HUES6 (cell line): ENCODE data around the gene LSP1.

ENCODE experiments used
- H3K27ac ChIP-seq: 2 replicates; pipeline ENCODE4 v1.7.0; 2013; ENCODE audit warnings: low read depth, mild to moderate bottlenecking, low read length, inconsistent platforms
- H3K27me3 ChIP-seq: 2 replicates; pipeline ENCODE4 v1.6.1; 2013; ENCODE audit warnings: low read length; ENCODE audit not compliant: control insufficient read depth, insufficient read depth
- H3K36me3 ChIP-seq: 2 replicates; pipeline ENCODE4 v1.6.1; 2013; ENCODE audit warnings: low read length; ENCODE audit not compliant: control insufficient read depth, insufficient read depth
- H3K4me1 ChIP-seq: 2 replicates; pipeline ENCODE4 v1.6.1; 2013; ENCODE audit warnings: low read length; ENCODE audit not compliant: control insufficient read depth, insufficient read depth
- H3K4me3 ChIP-seq: 2 replicates; pipeline ENCODE4 v1.5.1; 2013; ENCODE audit warnings: low read depth, low read length
- H3K9ac ChIP-seq: one replicate; pipeline ENCODE4 v1.6.1; 2013; ENCODE audit warnings: mild to moderate bottlenecking, low read length
- H3K9me3 ChIP-seq: 2 replicates; pipeline ENCODE4 v1.6.1; 2013; ENCODE audit warnings: low read depth, low read length; ENCODE audit not compliant: control insufficient read depth, insufficient read depth

LSP1 gene

DNA sequence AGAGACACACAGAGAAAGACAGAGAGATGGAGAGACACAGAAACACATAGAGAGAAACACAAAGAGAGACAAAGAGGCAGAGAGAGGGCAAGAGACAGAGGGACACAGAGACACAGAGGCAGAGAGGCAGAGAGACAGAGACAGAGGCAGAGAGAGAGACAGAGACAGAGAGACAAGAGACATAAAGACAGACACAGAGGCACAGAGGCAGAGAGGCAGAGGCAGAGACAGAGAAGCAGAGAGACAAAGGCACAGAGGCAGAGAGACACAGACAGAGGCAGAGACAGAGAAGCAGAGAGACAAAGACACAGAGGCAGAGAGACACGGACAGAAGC lies 7.8 kb upstream of the LSP1 start:
- Histone ChIP-seq H3K9ac (no peak overlapping the region), H3K27ac (no peak overlapping the region)

DNA sequence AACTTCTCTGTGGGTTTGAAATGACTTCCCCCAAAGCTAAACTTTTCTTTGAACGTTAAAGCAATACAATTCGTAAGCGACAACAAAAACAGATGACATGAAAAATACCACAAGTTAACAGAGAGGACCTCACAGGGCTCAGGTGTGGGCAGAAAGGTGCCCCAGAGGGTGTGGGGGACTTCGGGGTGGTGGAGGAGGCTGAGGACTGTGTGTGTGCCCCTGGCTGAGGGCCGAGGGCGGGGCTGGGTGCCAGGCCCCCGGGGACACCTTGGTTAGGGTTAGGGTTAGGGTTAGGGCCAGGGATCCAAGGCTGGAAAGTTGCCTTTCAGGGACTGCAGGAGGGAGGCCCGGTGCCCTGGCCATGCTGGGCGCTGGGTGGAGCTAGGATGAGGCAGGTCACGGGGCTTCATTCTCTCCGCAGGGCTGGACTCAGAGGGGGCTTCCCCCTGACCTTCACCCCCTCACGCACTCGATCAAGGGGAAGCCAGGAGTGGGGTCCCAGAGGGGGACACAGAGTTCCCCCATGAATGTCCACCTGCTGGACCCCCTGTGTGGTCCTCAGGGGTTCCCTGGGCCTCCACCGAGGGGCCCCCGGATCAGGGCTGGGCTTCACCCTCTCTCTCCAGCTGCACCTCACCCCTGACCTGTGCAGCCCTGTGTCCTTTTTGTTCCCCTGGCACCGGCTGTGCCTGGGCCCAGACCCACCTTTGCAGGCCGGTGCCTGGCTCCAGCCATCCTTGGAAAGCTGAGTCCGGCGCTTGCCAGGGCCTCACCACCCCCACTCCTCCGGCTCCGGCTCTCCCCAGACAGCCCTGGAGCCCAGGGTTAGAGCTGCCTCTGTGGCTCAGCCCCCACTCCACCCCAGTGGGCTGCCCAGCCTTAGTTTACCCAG lies 7.1 kb upstream of the LSP1 start:
- Histone ChIP-seq H3K4me3 (no peak overlapping the region), H3K9ac (no peak overlapping the region), H3K36me3 (no peaks in the 10 kb centered on the region), H3K9me3 (no peaks in the 10 kb centered on the region), H3K4me1 (no peaks in the 10 kb centered on the region; the same call in 1 of the 2 replicates), H3K27me3 (peaks cover 8% of the 10 kb centered on the region; the same call in 1 of the 2 replicates), H3K27ac (no peak overlapping the region)

More for the DNA sequence above, 7.8 kb upstream of the LSP1 start:
- H3K9me3 ChIP-seq, result no peaks in the 10 kb centered on the region
- H3K27me3 ChIP-seq, result peaks cover 8% of the 10 kb centered on the region; the same call in 1 of the 2 replicates
- H3K36me3 ChIP-seq, result no peaks in the 10 kb centered on the region
- no peak overlapping the region for H3K4me3 ChIP-seq
- H3K4me1 ChIP-seq, result no peaks in the 10 kb centered on the region

DNA sequence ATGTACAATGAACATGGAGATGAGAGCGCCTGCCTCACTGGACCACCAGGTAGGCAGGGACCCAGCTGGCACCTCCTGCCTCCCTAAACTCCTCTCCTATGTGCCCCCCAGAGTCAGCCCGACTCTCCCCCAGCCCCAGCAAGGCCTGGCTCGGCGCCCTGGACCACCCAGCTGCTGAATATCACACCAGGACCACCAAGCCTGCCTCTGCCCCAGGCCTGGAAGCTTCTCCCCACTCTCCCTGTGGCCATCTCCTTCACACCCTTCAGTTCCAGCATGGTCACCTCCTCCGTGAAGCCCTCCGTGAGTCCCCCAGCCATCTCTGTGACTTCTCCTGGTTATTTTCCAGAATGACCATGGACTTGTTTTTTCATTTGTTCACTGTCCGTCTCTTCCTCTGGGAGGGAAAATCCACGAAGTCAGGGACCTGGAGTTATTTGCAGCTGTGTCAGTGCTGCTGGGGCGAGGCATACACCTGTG lies 6.4 kb upstream of the LSP1 start:
- H3K36me3 ChIP-seq, result no peaks in the 10 kb centered on the region
- H3K4me3 ChIP-seq, result no peak overlapping the region
- peaks cover 8% of the 10 kb centered on the region; the same call in 1 of the 2 replicates for H3K27me3 ChIP-seq
- no peaks in the 10 kb centered on the region for H3K9me3 ChIP-seq
- H3K9ac ChIP-seq, result no peak overlapping the region
- H3K27ac ChIP-seq, result no peak overlapping the region
- H3K4me1 ChIP-seq, result no peaks in the 10 kb centered on the region; the same call in 1 of the 2 replicates

DNA sequence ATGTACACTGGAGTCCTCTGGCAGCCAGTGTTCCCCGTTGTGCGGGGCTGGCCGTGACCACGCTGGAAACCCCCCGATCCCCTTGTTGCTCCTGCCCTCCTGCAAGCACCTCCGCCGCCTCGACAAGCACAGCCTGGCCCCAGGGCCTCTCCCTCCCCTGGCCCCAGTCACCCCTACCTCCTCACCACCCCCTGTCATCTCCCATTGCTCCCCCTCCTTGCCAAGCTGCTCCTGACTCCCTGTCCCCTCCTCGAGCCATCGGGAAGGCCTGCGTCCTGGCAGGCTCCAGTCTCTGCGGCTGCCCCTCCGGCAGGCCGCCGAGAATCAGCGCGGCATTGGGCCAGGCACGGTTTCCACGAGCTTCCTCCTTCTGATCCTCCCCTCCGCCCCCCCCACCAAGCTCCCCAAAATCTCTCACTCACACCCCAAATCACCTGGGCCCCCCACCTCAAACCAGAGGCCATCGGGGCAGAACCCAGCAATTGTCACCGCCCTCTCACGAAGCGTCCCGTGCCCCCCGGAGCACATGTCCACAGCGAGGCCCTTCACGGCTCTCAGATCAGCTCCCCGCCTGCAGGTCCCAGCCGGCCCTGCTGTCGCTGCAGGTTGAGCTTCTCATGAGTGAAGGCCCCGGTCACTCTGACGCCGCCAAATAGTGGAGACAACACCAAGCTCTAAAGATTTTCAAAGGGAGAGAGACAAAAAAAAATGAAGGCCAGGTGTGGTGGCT lies 5.7 kb upstream of the LSP1 start:
- H3K27ac ChIP-seq, result no peak overlapping the region

DNA sequence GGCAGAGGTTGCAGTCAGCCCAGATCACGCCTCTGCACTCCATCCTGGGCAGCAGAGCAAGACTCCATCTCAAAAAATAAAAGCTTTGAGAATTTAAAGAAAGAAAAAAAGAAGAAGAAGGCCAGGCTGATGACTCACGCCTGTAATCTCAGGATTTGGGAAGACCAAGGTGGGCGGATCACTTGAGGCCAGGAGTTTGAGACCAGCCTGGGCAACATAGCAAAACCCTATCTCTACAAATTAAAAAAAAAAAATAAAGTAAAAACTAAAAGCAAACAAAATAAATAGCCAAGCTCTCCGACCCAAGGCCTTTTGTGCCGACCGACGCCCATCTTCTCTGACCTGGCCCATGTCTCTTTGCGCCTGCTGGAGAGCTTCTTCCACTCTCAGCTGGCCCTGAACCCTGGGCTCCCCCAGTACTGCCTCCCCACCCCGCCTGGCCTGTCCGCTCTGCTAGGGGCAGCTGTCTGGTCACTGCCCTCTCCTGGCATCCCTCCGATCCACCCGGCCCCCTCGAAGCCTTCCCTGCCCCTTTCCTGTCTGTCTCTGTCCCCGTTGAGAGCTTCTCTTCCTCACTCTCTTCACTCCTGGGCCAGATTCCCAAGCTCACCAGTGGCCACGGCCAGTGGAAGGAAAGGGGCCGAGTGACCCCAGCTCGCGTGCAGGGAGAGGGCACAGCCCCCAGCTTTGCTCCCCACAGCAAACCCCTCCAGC lies 4.8 kb upstream of the LSP1 start:
- H3K4me1 ChIP-seq, result no peaks in the 10 kb centered on the region; the same call in 1 of the 2 replicates

More for the DNA sequence above, 5.7 kb upstream of the LSP1 start:
- Histone ChIP-seq H3K4me1 (no peaks in the 10 kb centered on the region; the same call in 1 of the 2 replicates), H3K9ac (no peak overlapping the region), H3K27me3 (peaks cover 8% of the 10 kb centered on the region; the same call in 1 of the 2 replicates), H3K36me3 (no peaks in the 10 kb centered on the region), H3K4me3 (no peak overlapping the region), H3K9me3 (no peaks in the 10 kb centered on the region)

DNA sequence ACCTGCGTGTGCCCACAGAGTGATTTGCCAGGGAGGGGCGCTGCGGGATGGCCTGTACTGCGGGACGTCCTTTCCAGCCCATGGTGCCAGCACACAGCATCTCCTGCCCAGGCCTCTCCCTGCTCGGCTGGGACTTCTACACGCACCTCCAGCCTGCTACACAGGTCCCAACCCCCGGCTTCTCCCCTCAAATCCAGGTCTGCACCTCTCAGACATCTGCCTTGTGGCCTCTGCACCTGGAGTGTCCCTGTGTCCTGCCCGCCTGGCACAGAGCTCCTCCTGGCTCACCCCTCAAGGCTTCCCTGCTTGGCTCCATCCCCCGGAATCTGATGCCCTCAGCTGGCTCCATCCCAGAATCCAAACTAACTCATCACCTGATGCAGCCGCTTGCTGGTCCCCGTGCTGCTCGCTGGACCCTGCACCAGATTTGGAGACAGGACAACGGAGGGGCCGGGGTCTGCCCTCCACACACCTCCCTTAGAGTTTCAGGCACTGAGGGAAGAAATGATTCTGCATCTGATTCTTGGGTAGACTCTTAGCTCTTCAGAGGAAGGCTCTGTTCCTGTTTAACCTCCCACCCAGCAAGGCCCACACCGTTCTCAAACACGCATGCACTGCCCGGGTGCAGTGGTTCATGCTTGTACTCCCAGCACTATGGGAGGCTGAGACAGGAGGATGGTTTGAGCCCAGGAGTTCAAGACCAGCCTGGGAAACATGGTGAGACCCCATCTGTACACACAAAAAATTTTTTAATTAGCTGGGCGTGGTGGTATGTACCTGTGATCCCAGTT lies 4.0 kb upstream of the LSP1 start:
- no peak overlapping the region for H3K9ac ChIP-seq
- H3K9me3 ChIP-seq, result no peaks in the 10 kb centered on the region
- H3K36me3 ChIP-seq, result no peaks in the 10 kb centered on the region
- no peaks in the 10 kb centered on the region; the same call in 1 of the 2 replicates for H3K4me1 ChIP-seq
- no peak overlapping the region for H3K4me3 ChIP-seq
- peaks cover 8% of the 10 kb centered on the region; the same call in 1 of the 2 replicates for H3K27me3 ChIP-seq
- H3K27ac ChIP-seq, result no peak overlapping the region

More for the DNA sequence above, 4.8 kb upstream of the LSP1 start:
- Histone ChIP-seq H3K27me3 (peaks cover 8% of the 10 kb centered on the region; the same call in 1 of the 2 replicates), H3K9ac (no peak overlapping the region), H3K27ac (no peak overlapping the region), H3K36me3 (no peaks in the 10 kb centered on the region), H3K9me3 (no peaks in the 10 kb centered on the region), H3K4me3 (no peak overlapping the region)

DNA sequence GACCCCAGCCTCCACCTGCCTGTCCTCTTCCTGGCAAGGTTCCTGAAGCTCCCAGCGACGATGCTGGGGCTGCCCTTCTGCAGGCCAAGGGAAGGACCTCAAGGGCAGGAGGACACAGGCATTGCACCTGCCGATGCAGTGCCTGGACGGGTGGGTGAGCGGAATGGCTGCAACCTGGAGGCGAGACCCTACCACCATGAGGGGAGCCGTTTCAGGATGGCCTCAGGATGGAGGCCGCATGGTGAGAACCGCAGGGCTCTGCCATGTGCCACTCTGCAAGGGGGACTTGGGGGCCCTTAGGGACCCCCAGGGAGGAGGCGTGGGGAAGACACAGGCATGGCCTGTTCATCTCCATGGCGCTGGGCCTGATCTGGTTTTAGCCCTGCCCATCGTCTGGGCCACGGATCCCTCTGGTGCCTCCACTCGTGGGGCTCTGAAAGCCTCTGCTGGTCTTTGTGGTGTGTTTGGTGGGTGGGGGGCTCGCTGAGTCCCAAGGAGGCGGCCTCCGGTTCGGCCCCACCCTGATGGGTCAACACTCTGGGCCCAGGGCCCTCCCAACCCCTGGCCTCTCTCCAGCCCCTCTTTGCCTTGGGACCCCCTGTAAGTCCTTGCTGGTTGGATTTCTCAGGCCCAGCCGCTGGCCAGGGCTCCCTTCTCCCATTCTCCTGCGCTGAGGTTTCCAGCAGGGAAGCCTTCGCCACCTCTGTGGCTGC lies 1.3 kb upstream of the LSP1 start:
- Histone ChIP-seq H3K36me3 (no peaks in the 10 kb centered on the region), H3K4me1 (no peaks in the 10 kb centered on the region; the same call in 1 of the 2 replicates), H3K27me3 (no peaks in the 10 kb centered on the region; the same call in 1 of the 2 replicates), H3K9me3 (no peaks in the 10 kb centered on the region), H3K4me3 (no peak overlapping the region), H3K9ac (no peak overlapping the region), H3K27ac (no peak overlapping the region)

DNA sequence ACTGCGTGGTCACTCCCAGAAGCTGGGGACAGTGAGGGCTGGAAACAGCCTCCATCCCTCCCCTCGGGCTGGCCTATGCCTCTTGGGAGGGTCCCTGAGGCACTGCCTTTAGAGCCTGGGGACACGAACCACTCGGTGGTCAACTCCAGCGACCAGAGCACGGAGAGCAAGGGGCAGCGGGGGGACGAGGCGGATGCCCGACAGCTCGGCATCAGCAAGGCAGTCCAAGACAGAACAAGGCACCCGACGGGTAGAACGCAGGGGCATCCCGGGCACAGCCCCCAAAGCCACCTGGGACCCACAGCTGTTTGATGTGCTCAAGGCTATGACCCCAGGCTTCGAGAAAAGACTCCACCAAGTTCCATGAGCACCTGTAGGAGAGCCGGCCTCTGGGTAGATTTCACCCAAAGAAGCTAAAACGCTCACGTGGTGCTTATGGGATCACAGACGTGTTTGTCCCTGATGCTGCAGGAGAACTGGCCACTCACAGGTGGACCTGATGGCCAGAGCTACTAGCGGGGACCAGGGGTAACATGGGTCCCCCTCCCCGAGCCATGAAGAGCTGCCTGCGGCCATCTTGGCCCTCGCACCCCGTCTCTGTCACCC lies 510 bp upstream of the LSP1 start:
- H3K9ac ChIP-seq, result no peak overlapping the region
- H3K27ac ChIP-seq, result no peak overlapping the region
- no peaks in the 10 kb centered on the region for H3K36me3 ChIP-seq
- H3K9me3 ChIP-seq, result no peaks in the 10 kb centered on the region
- no peak overlapping the region for H3K4me3 ChIP-seq
- H3K27me3 ChIP-seq, result no peaks in the 10 kb centered on the region; the same call in 1 of the 2 replicates
- H3K4me1 ChIP-seq, result no peaks in the 10 kb centered on the region; the same call in 1 of the 2 replicates

DNA sequence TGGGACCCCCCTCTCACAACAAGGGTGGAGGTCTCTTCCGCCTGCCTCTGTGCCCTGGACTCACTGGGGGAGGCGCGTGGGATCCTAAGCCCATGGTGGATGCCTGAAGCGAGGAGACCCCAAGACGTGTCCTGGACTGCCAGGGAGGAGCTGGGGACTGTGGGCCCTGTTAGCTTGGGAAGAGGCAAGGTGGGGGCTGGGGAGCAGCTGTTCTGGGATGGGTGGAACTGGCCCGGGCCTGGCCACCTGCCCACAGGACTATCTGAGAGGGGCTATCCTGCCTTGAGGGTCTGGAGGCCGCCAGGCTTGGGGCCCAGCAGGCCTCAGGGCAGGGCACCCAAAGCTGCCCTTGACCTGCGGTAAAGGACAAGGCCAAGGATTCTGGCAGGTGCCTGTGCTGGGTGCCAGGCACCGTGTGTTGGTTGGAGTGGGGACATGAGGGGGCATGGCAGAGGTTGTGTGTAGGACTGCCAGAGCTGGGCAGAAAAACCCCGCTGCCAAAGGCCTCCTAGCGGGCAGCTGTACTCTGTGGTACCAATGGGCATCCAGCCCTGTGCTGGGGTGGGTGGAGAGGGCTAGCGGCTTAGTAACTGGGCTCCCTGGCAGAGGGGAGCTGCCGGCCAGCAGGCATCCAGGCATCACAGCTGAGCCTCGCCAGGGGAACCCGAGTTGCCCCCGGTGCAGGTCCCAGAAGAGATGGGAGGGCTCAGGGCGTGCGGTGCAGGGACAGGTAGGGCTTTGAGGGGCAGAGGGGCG lies 670 bp downstream of the LSP1 start:
- H3K4me3 ChIP-seq, result no peak overlapping the region
- no peaks in the 10 kb centered on the region for H3K36me3 ChIP-seq
- no peaks in the 10 kb centered on the region; the same call in 1 of the 2 replicates for H3K27me3 ChIP-seq
- no peaks in the 10 kb centered on the region for H3K9me3 ChIP-seq
- H3K9ac ChIP-seq, result no peak overlapping the region
- no peaks in the 10 kb centered on the region; the same call in 1 of the 2 replicates for H3K4me1 ChIP-seq
- no peak overlapping the region for H3K27ac ChIP-seq
